Thoracic aorta (tissue), 2 donors: ENCODE results near the gene CD6. TPM values are rescaled to one million over a fixed set of nuclear protein-coding genes. Genes with fewer than 3 reads are reported as not detected.

ENCODE experiments used
- ATAC-seq: fragments of 150-250 bp; one replicate; pipeline ENCODE4 v1.8.0; 2017; ENCODE audit warnings: low read depth; ENCODE audit not compliant: insufficient number of reproducible peaks, low FRiP score
- DNase-seq: peaks from one replicate; pipeline ENCODE4 v3.0.0-alpha.2; 2020; ENCODE audit warnings: low spot score
- H3K27ac ChIP-seq, 2 donors: fragments of 200-600 bp; sonication (generic); 1 replicate in 1 of 2; 2 replicates in 1 of 2; pipeline ENCODE4 v1.5.1; 2016; ENCODE audit warnings: mild to moderate bottlenecking in 2 of 2, moderate library complexity in 2 of 2
- H3K27me3 ChIP-seq: fragments of 200-600 bp; sonication (generic); replicated peaks from 2 replicates; pipeline ENCODE4 v1.6.0; 2016; ENCODE audit warnings: mild to moderate bottlenecking; ENCODE audit not compliant: insufficient read depth
- H3K36me3 ChIP-seq: fragments of 200-600 bp; sonication (generic); one replicate; pipeline ENCODE4 v1.5.1; 2016
- H3K4me1 ChIP-seq, 2 donors: fragments of 200-600 bp; sonication (generic); 1 replicate in 1 of 2; 2 replicates in 1 of 2; pipeline versions ENCODE4 v1.5.1 to v1.6.0; 2016; ENCODE audit warnings: low read depth in 2 of 2, mild to moderate bottlenecking in 1 of 2; ENCODE audit not compliant: control insufficient read depth in 1 of 2
- H3K4me3 ChIP-seq: fragments of 200-600 bp; sonication (generic); 2 replicates; pipeline ENCODE4 v1.5.1; 2016; ENCODE audit warnings: mild to moderate bottlenecking
- H3K9me3 ChIP-seq: fragments of 200-600 bp; sonication (generic); 2 replicates; pipeline ENCODE4 v1.5.1; 2016
- total RNA-seq, 2 donors: library from RNA; depleted of rRNA; stranded (reverse); fragments of >200 nt; gene quantifications; one replicate each; pipeline versions ENCODE4 v1.1.0 to v1.2.3, GENCODE V29; 2016
- TF ChIP-seq, protein P1 (sequence below): fragments of 200-600 bp; sonication (generic); IDR thresholded peaks from one replicate; pipeline ENCODE4 v1.5.1; 2019; ENCODE audit warnings: antibody characterized with exemption

Gene CD6, protein sequence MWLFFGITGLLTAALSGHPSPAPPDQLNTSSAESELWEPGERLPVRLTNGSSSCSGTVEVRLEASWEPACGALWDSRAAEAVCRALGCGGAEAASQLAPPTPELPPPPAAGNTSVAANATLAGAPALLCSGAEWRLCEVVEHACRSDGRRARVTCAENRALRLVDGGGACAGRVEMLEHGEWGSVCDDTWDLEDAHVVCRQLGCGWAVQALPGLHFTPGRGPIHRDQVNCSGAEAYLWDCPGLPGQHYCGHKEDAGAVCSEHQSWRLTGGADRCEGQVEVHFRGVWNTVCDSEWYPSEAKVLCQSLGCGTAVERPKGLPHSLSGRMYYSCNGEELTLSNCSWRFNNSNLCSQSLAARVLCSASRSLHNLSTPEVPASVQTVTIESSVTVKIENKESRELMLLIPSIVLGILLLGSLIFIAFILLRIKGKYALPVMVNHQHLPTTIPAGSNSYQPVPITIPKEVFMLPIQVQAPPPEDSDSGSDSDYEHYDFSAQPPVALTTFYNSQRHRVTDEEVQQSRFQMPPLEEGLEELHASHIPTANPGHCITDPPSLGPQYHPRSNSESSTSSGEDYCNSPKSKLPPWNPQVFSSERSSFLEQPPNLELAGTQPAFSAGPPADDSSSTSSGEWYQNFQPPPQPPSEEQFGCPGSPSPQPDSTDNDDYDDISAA
- 1 to 10 TPM; 2.2 to 3.3 TPM for total RNA-seq

DNA sequence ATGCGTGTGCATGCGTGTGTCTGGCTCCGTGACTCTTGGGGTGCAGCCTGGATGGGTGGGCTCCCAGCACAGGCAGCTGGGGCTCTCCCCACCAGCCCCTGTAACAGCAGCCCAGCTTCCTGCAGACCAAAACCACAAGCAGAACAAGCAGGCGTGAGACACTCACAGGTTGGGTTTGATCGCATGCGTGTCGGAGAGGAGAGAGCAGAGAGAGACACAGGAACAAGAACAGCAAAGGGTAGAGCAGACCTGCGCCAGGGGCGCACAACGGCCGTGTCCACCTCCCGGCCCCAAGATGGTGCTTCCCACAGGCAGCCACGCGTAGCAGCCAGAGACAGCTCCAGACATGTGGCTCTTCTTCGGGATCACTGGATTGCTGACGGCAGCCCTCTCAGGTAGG is at the start of gene CD6:
TSS of gene CD6 (plus strand) at position 161 of the 400 bp plus-strand sequence. CDS start at position 347, 186 bp downstream.
- ATAC-seq (no peak), DNase-seq (no peak)
- no peaks in the 10 kb centered on the region for H3K36me3 ChIP-seq
- no peaks in the 10 kb centered on the region for H3K27me3 ChIP-seq
- H3K27ac ChIP-seq, result no peak within 1 kb of the TSS
- H3K9me3 ChIP-seq, result no peaks in the 10 kb centered on the region
- H3K4me3 ChIP-seq, result peak within 1 kb of the TSS; percentile 44
- TF ChIP-seq, protein P1, sequence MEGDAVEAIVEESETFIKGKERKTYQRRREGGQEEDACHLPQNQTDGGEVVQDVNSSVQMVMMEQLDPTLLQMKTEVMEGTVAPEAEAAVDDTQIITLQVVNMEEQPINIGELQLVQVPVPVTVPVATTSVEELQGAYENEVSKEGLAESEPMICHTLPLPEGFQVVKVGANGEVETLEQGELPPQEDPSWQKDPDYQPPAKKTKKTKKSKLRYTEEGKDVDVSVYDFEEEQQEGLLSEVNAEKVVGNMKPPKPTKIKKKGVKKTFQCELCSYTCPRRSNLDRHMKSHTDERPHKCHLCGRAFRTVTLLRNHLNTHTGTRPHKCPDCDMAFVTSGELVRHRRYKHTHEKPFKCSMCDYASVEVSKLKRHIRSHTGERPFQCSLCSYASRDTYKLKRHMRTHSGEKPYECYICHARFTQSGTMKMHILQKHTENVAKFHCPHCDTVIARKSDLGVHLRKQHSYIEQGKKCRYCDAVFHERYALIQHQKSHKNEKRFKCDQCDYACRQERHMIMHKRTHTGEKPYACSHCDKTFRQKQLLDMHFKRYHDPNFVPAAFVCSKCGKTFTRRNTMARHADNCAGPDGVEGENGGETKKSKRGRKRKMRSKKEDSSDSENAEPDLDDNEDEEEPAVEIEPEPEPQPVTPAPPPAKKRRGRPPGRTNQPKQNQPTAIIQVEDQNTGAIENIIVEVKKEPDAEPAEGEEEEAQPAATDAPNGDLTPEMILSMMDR, result no peak
- H3K4me1 ChIP-seq, result no peaks in the 10 kb centered on the region

DNA sequence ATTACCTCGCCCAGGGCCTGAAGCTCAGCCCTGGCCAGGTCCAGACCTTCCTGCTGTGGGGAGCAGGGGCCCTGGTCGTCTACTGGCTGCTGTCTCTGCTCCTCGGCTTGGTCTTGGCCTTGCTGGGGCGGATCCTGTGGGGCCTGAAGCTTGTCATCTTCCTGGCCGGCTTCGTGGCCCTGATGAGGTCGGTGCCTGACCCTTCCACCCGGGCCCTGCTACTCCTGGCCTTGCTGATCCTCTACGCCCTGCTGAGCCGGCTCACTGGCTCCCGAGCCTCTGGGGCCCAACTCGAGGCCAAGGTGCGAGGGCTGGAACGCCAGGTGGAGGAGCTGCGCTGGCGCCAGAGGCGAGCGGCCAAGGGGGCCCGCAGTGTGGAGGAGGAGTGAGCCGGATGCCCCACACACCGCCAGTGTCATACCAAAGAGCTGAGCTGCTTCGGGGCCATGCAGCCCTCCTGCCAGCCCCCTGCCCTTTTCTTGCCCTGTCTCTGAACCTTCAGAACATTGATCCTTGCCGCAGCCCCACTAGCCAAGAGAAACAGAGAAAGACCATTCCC is 49.6 kb upstream of the CD6 start:
- Histone ChIP-seq H3K36me3 (peaks cover 30% of the 10 kb centered on the region), H3K9me3 (no peaks in the 10 kb centered on the region), H3K4me1 (peaks cover 9 to 45% of the 10 kb centered on the region in 2 donors), H3K27me3 (no peaks in the 10 kb centered on the region), H3K27ac (no peak overlapping the region), H3K4me3 (no peak overlapping the region)
- no peak for ATAC-seq
- DNase-seq, result no peak
- TF ChIP-seq, protein P1, result no peak

DNA sequence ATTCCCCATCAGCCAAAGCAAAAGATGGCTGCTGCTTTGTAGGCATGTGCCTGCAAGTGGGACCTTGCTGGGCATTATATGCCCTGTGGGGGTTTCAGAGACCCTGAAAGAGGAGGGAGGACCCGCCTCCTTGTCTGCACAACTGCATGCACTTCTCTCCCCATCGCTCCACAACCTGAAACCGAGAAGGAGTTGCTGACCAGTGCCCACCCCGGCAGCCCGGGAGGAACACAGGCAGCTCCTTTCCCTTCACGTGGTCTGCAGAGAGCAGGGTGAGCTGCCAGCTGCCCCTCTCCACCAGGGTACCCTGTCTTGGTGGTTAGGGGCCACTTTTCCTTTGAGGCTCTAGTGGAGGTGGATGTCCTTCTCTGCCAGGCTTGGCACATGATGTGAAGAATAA is 48.6 kb upstream of the CD6 start:
- no peak overlapping the region for H3K4me3 ChIP-seq

DNA sequence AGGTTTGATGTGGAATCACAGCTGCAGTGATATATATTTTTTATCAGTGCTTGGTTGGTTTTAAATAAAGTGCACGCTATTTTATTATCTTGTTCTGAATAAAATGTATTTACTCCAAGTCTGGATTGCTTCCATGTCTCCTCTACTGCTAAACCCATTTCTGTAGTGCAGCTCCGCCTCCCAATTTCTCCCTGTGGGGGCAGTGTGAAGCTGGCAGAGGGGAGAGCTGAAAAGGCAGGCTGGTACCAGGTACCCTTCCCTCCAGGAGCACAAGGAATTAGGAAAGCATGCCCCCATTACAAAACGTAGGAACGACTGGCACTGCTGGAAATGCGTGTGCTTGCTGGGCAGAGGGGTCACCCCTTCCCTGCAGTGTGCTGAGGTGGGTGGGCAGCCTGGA is 48.2 kb upstream of the CD6 start:
- Histone ChIP-seq H3K36me3 (peaks cover 30% of the 10 kb centered on the region), H3K4me1 (peaks cover 9 to 30% of the 10 kb centered on the region in 2 donors), H3K27me3 (no peaks in the 10 kb centered on the region), H3K9me3 (no peaks in the 10 kb centered on the region), H3K27ac (no peak overlapping the region), H3K4me3 (no peak overlapping the region)
- ATAC-seq, result no peak
- no peak for DNase-seq
- TF ChIP-seq, protein P1, result no peak

More for the DNA sequence above, 48.6 kb upstream of the CD6 start:
- H3K27ac ChIP-seq, result no peak overlapping the region
- no peaks in the 10 kb centered on the region for H3K27me3 ChIP-seq
- H3K4me1 ChIP-seq, result peaks cover 9 to 34% of the 10 kb centered on the region in 2 donors
- H3K36me3 ChIP-seq, result peaks cover 30% of the 10 kb centered on the region
- DNase-seq, result no peak
- ATAC-seq, result no peak
- H3K9me3 ChIP-seq, result no peaks in the 10 kb centered on the region
- TF ChIP-seq, protein P1, result no peak

DNA sequence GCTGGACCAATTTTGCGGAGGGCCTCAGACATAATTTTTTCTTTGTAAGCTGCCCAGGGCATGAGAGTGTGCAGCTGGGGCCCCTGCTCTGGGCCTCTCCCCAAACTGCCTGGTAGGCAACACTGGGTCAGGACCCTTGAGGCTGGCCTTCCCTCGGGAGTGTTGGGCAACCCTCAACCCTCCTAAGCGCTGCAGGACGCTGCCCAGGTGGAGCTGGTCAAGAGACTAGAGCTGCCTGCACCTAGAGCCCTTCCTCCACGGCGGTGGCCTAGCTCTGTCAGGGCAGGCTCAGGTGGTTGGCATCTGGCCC is 47.7 kb upstream of the CD6 start:
- no peaks in the 10 kb centered on the region for H3K27me3 ChIP-seq
- TF ChIP-seq, protein P1, result no peak
- H3K27ac ChIP-seq, result no peak overlapping the region
- DNase-seq, result no peak
- no peaks in the 10 kb centered on the region for H3K9me3 ChIP-seq
- peaks cover 30% of the 10 kb centered on the region for H3K36me3 ChIP-seq
- H3K4me1 ChIP-seq, result peaks cover 9 to 26% of the 10 kb centered on the region in 2 donors
- no peak for ATAC-seq
- peak overlapping the region; percentile 80 for H3K4me3 ChIP-seq
